ENCODE measurements around the gene PFAS.

- TF ChIP-seq, protein P1, sequence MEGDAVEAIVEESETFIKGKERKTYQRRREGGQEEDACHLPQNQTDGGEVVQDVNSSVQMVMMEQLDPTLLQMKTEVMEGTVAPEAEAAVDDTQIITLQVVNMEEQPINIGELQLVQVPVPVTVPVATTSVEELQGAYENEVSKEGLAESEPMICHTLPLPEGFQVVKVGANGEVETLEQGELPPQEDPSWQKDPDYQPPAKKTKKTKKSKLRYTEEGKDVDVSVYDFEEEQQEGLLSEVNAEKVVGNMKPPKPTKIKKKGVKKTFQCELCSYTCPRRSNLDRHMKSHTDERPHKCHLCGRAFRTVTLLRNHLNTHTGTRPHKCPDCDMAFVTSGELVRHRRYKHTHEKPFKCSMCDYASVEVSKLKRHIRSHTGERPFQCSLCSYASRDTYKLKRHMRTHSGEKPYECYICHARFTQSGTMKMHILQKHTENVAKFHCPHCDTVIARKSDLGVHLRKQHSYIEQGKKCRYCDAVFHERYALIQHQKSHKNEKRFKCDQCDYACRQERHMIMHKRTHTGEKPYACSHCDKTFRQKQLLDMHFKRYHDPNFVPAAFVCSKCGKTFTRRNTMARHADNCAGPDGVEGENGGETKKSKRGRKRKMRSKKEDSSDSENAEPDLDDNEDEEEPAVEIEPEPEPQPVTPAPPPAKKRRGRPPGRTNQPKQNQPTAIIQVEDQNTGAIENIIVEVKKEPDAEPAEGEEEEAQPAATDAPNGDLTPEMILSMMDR (IDR thresholded peaks at IDR 0.05; ENCODE audit: insufficient read depth, low read length, poor library complexity, severe bottlenecking) = no peak
- no peak for TF ChIP-seq EZH2phosphoT487 (conservative IDR thresholded peaks at IDR 0.05; ENCODE audit: low read length)
Observed at GRCh38 chr17:8210761-8211458, 38.2 kb upstream of the PFAS start.
